ENCODE measurements around the gene ELF1.

GRCh38 chr13:40933508-40934204 is 85.5 kb downstream of the ELF1 start:
- TF ChIP-seq REST (IDR thresholded peaks at IDR 0.05; ENCODE audit: insufficient read depth in 1 of 2, low read depth in 2 of 2, low read length in 2 of 2) (no peak), POLR2AphosphoS5 (IDR thresholded peaks at IDR 0.05; ENCODE audit: low read depth, low read length) (no peak), FOXP2 (optimal IDR thresholded peaks at IDR 0.05; ENCODE audit: borderline replicate concordance, extremely low read depth, extremely low read length, insufficient read depth) (no peak), TAF1 (IDR thresholded peaks at IDR 0.05; ENCODE audit: borderline replicate concordance, insufficient read depth, low read length) (no peak)
